Breast epithelium (tissue), 4 donors: ENCODE data around the gene TYMS. TPM values are rescaled to one million over a fixed set of nuclear protein-coding genes. Genes with fewer than 3 reads are reported as not detected.
"Not testable (repeated sequence)": the region's sequence is repeated elsewhere in the genome, so short reads cannot be mapped to it uniquely, and the experiment has no call there.

Experiments
- DNase-seq, 2 donors: peaks; one replicate each; pipeline ENCODE4 v3.0.0-alpha.2; 2019; ENCODE audit warnings: low spot score in 2 of 2
- H3K27ac ChIP-seq, 2 donors: fragments of 200-600 bp; sonication (generic) in 1 of 2; one replicate each; pipeline ENCODE4 v1.5.1; 2016 to 2019; ENCODE audit warnings: mild to moderate bottlenecking in 1 of 2
- H3K27me3 ChIP-seq, 2 donors: fragments of 200-600 bp; sonication (generic) in 1 of 2; one replicate each; pipeline versions ENCODE4 v1.5.1 to v1.6.0; 2017 to 2019; ENCODE audit warnings: control low read depth in 1 of 2, mild to moderate bottlenecking in 1 of 2
- H3K36me3 ChIP-seq: fragments of 200-600 bp; one replicate; pipeline ENCODE4 v1.5.1; 2019
- H3K4me1 ChIP-seq, 2 donors: fragments of 200-600 bp; sonication (generic); one replicate each; pipeline ENCODE4 v1.5.1; 2016 to 2019; ENCODE audit warnings: control low read depth in 1 of 2
- H3K4me3 ChIP-seq, 3 donors: fragments of 200-600 bp; sonication (generic); 1 replicate in 2 of 3; 2 replicates in 1 of 3; pipeline ENCODE4 v1.5.1; 2016 to 2019; ENCODE audit warnings: mild to moderate bottlenecking in 3 of 3, moderate library complexity in 2 of 3
- H3K9me3 ChIP-seq, 2 donors: fragments of 200-600 bp; sonication (generic) in 1 of 2; one replicate each; pipeline ENCODE4 v1.5.1; 2016 to 2019; ENCODE audit warnings: control low read depth in 1 of 2
- POLR2A ChIP-seq: fragments of 450-650 bp; IDR thresholded peaks from one replicate; pipeline ENCODE4 v1.6.1; 2016; ENCODE audit warnings: antibody characterized with exemption, mild to moderate bottlenecking, moderate library complexity
- POLR2AphosphoS5 ChIP-seq, 3 donors: sonication (generic); formaldehyde crosslinking; IDR thresholded peaks; one replicate each; pipeline ENCODE4 v1.6.1; 2017; ENCODE audit warnings: antibody characterized with exemption in 3 of 3
- intact Hi-C: fragments of 100-400 bp; cut with DNase I; formaldehyde crosslinking; loops from one replicate; pipeline ENCODE4 v1.15.1; 2023; ENCODE audit warnings: low total_unique reads
- total RNA-seq, 3 donors: library from RNA; depleted of rRNA; stranded (reverse); fragments of >200 nt; gene quantifications; one replicate each; pipeline ENCODE4 v1.1.0, GENCODE V29; 2016
- TF ChIP-seq, protein P1 (sequence below), 3 donors: fragments of 450-650 bp; IDR thresholded peaks; one replicate each; pipeline ENCODE4 v1.5.1; 2016 to 2017; ENCODE audit warnings: antibody characterized with exemption in 3 of 3, mild to moderate bottlenecking in 3 of 3, moderate library complexity in 3 of 3

The TYMS gene
- total RNA-seq, 3 donors from 2014 or later: 1.3 to 2.1 (median 2.0) TPM

- no peak overlapping the region for H3K27ac ChIP-seq
- H3K27me3 ChIP-seq: no peaks in the 10 kb centered on the region
- no peaks in the 10 kb centered on the region for H3K36me3 ChIP-seq
- no peaks in the 10 kb centered on the region for H3K4me1 ChIP-seq
- no peaks in the 10 kb centered on the region for H3K9me3 ChIP-seq
- H3K4me3 ChIP-seq: no peak overlapping the region
- DNase-seq: no peak
- intact Hi-C loops: no loop called here
- TF ChIP-seq, protein P1, sequence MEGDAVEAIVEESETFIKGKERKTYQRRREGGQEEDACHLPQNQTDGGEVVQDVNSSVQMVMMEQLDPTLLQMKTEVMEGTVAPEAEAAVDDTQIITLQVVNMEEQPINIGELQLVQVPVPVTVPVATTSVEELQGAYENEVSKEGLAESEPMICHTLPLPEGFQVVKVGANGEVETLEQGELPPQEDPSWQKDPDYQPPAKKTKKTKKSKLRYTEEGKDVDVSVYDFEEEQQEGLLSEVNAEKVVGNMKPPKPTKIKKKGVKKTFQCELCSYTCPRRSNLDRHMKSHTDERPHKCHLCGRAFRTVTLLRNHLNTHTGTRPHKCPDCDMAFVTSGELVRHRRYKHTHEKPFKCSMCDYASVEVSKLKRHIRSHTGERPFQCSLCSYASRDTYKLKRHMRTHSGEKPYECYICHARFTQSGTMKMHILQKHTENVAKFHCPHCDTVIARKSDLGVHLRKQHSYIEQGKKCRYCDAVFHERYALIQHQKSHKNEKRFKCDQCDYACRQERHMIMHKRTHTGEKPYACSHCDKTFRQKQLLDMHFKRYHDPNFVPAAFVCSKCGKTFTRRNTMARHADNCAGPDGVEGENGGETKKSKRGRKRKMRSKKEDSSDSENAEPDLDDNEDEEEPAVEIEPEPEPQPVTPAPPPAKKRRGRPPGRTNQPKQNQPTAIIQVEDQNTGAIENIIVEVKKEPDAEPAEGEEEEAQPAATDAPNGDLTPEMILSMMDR (IDR thresholded peaks at IDR 0.05): no peak
- TF ChIP-seq POLR2AphosphoS5 (IDR thresholded peaks at IDR 0.05): no peak
- no peak for TF ChIP-seq POLR2A
Measured at GRCh38 chr18:678482-679182, 21.2 kb downstream of the TYMS start.

- Histone ChIP-seq H3K4me1 (no peaks in the 10 kb centered on the region), H3K36me3 (no peaks in the 10 kb centered on the region), H3K9me3 (no peaks in the 10 kb centered on the region), H3K4me3 (no peak overlapping the region), H3K27ac (no peak overlapping the region), H3K27me3 (no peaks in the 10 kb centered on the region)
- intact Hi-C loops: no loop called here
- DNase-seq: no peak
- TF ChIP-seq POLR2A (no peak), POLR2AphosphoS5 (IDR thresholded peaks at IDR 0.05) (no peak)
- TF ChIP-seq, protein P1 (IDR thresholded peaks at IDR 0.05): no peak
Measured at GRCh38 chr18:679516-679915, 22.1 kb downstream of the TYMS start.

DNA sequence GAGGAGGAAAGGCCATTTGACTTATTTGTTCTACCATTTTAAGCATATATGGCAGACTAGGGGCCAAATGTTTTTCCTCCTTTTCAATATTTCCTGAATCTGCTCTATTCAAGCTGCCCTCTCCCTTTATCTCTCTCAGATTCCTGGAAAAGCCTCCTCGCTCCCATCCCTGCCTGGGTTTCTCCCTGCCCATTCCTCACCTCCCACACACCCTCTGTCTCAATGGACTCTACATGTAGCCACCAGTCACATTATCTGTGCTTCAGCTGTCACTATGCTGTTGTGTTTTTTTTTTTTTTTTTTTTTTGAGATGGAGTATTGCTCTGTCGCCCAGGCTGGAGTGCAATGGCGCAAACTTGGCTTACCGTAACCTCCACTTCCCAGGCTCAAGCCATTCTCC is 22.9 kb downstream of the TYMS start:
- Histone ChIP-seq H3K4me1 (no peaks in the 10 kb centered on the region), H3K9me3 (no peaks in the 10 kb centered on the region), H3K4me3 (no peak overlapping the region), H3K36me3 (no peaks in the 10 kb centered on the region), H3K27me3 (no peaks in the 10 kb centered on the region), H3K27ac (no peak overlapping the region)
- TF ChIP-seq POLR2A (no peak), POLR2AphosphoS5 (IDR thresholded peaks at IDR 0.05) (no peak)
- TF ChIP-seq, protein P1 (IDR thresholded peaks at IDR 0.05): no peak
- intact Hi-C loops: no loop called here
- no peak for DNase-seq

- Histone ChIP-seq H3K4me3 (no peak overlapping the region), H3K27me3 (no peaks in the 10 kb centered on the region), H3K4me1 (no peaks in the 10 kb centered on the region), H3K36me3 (no peaks in the 10 kb centered on the region), H3K27ac (no peak overlapping the region), H3K9me3 (no peaks in the 10 kb centered on the region)
- no peak for DNase-seq
- no peak for TF ChIP-seq POLR2A
- no peak for TF ChIP-seq POLR2AphosphoS5 (IDR thresholded peaks at IDR 0.05)
- TF ChIP-seq, protein P1 (IDR thresholded peaks at IDR 0.05): no peak
- intact Hi-C loops: no loop called here
Measured at GRCh38 chr18:681985-682384, 24.5 kb downstream of the TYMS start.

DNA sequence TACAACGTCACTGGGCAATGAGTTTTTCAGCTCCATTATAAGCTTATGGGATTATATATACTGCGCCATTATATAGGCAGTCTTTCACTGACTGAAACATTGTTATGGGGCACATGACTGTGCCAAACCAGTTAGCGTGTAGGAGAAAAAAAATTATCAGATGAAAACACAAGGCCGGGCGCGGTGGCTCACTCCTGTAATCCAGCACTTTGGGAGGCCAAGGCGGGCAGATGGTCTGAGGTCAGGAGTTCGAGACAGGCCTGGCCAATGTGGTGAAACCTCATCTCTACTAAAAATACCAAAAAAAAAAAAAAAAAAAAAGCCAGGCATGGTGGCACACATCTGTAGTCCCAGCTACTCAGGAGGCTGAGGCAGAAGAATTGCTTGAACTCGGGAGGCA is 25.0 kb downstream of the TYMS start:
- H3K4me3 ChIP-seq, H3K9me3 ChIP-seq, DNase-seq, H3K4me1 ChIP-seq, H3K27me3 ChIP-seq, H3K36me3 ChIP-seq, intact Hi-C loops, H3K27ac ChIP-seq: not testable (repeated sequence)
